Measurements from ENCODE around the gene SEM1.
"Not testable (repeated sequence)": the region's sequence is repeated elsewhere in the genome, so short reads cannot be mapped to it uniquely, and the experiment has no call there.

Gene SEM1

GRCh38 chr7:96670338-96671289 is 39.0 kb downstream of the SEM1 start:
- H3K27ac ChIP-seq: no peak overlapping the region
- TF ChIP-seq CTCF (conservative IDR thresholded peaks at IDR 0.05) (no peak), ZFX (IDR thresholded peaks at IDR 0.05) (no peak)

- TF ChIP-seq ZFX (IDR thresholded peaks at IDR 0.05) (no peak), CTCF (conservative IDR thresholded peaks at IDR 0.05) (no peak)
- no peak overlapping the region for H3K27ac ChIP-seq
Observed at GRCh38 chr7:96669812-96670211, 39.8 kb downstream of the SEM1 start.

- TF ChIP-seq CTCF (conservative IDR thresholded peaks at IDR 0.05) (no peak), ZFX (IDR thresholded peaks at IDR 0.05) (no peak)
- H3K27ac ChIP-seq: no peak overlapping the region
Observed at GRCh38 chr7:96667026-96667425, 42.6 kb downstream of the SEM1 start.

- no peak overlapping the region for H3K27ac ChIP-seq
- TF ChIP-seq ZFX (IDR thresholded peaks at IDR 0.05) (no peak), CTCF (conservative IDR thresholded peaks at IDR 0.05) (no peak)
Observed at GRCh38 chr7:96665689-96666088, 44.0 kb downstream of the SEM1 start.

- TF ChIP-seq ZFX (IDR thresholded peaks at IDR 0.05): no peak
- no peak for TF ChIP-seq CTCF (conservative IDR thresholded peaks at IDR 0.05)
- H3K27ac ChIP-seq: no peak overlapping the region
Observed at GRCh38 chr7:96664793-96665192, 44.9 kb downstream of the SEM1 start.

GRCh38 chr7:96663871-96664445 is 45.7 kb downstream of the SEM1 start:
- no peak for TF ChIP-seq CTCF (conservative IDR thresholded peaks at IDR 0.05)
- no peak for TF ChIP-seq ZFX (IDR thresholded peaks at IDR 0.05)

GRCh38 chr7:96663457-96663856 is 46.2 kb downstream of the SEM1 start:
- H3K27ac ChIP-seq: no peak overlapping the region
- TF ChIP-seq CTCF (conservative IDR thresholded peaks at IDR 0.05) (no peak), ZFX (IDR thresholded peaks at IDR 0.05) (no peak)

More at GRCh38 chr7:96663871-96664445, 45.7 kb downstream of the SEM1 start:
- no peak overlapping the region for H3K27ac ChIP-seq

GRCh38 chr7:96662151-96662550 is 47.5 kb downstream of the SEM1 start:
- not testable (repeated sequence) for H3K27ac ChIP-seq

Data from C4-2B (cell line).